Measurements from ENCODE around the gene CDYL2.

GRCh38 chr16:80766798-80767197 is 37.6 kb downstream of the CDYL2 start:
- TF ChIP-seq CTCF (conservative IDR thresholded peaks at IDR 0.05): no peak
- no peak for TF ChIP-seq ZFX (IDR thresholded peaks at IDR 0.05)

Measured in C4-2B (cell line).